Gastrocnemius medialis (tissue), 4 donors: Measurements from ENCODE around the gene MEF2C. TPM values are rescaled to one million over a fixed set of nuclear protein-coding genes. Genes with fewer than 3 reads are reported as not detected.

Source experiments
- ATAC-seq, 2 donors: fragments of 150-250 bp; one replicate each; pipeline ENCODE4 v1.9.1; 2016
- DNase-seq, 2 donors: peaks; one replicate each; pipeline ENCODE4 v3.0.0-alpha.2; 2019
- H3K27ac ChIP-seq, 4 donors: fragments of 200-600 bp; sonication (generic); 1 replicate in 1 of 4; 2 replicates in 3 of 4; pipeline ENCODE4 v1.5.1; 2016 to 2018; ENCODE audit warnings: mild to moderate bottlenecking in 2 of 4, moderate library complexity in 1 of 4
- H3K27me3 ChIP-seq, 3 donors: fragments of 200-600 bp; sonication (generic) in 2 of 3; 1 replicate in 1 of 3; 2 replicates in 2 of 3; pipeline versions ENCODE4 v1.5.1 to v1.6.0; 2016 to 2019; ENCODE audit warnings: mild to moderate bottlenecking in 1 of 3, moderate library complexity in 1 of 3
- H3K36me3 ChIP-seq, 2 donors: fragments of 200-600 bp; sonication (generic) in 1 of 2; one replicate each; pipeline ENCODE4 v1.5.1; 2017 to 2018
- H3K4me1 ChIP-seq, 2 donors: fragments of 200-600 bp; sonication (generic) in 1 of 2; one replicate each; pipeline ENCODE4 v1.5.1; 2016 to 2017; ENCODE audit warnings: mild to moderate bottlenecking in 2 of 2
- H3K4me3 ChIP-seq, 4 donors: fragments of 200-600 bp; sonication (generic) in 3 of 4; 1 replicate in 1 of 4; 2 replicates in 3 of 4; pipeline ENCODE4 v1.5.1; 2016 to 2019; ENCODE audit warnings: mild to moderate bottlenecking in 2 of 4
- H3K9me3 ChIP-seq, 3 donors: fragments of 200-600 bp; sonication (generic) in 2 of 3; 1 replicate in 1 of 3; 2 replicates in 2 of 3; pipeline ENCODE4 v1.5.1; 2016 to 2019
- POLR2A ChIP-seq, 2 donors: fragments of 450-650 bp; IDR thresholded peaks; one replicate each; pipeline ENCODE4 v1.6.1; 2017; ENCODE audit warnings: antibody characterized with exemption in 2 of 2, mild to moderate bottlenecking in 2 of 2, moderate library complexity in 2 of 2
- in situ Hi-C, 4 donors: fragments of 200-750 bp; cut with MboI; loops; one replicate each; pipeline versions ENCODE4 v1.15.0 to v1.8.0; 2017; ENCODE audit warnings: low sequenced_read_pairs in 4 of 4
- intact Hi-C: fragments of 100-400 bp; cut with DNase I; formaldehyde crosslinking; loops from one replicate; pipeline ENCODE4 v1.15.1; 2023; ENCODE audit warnings: low total_unique reads
- total RNA-seq, 4 donors: library from RNA; depleted of rRNA; stranded (reverse); fragments of >200 nt; gene quantifications; one replicate each; pipeline versions ENCODE4 v1.1.0 to v1.2.3, GENCODE V29; 2016
- TF ChIP-seq, protein P1 (sequence below), 5 experiments: fragments of 450-650 bp in 3 of 5; fragments of 200-600 bp in 2 of 5; sonication (generic) in 2 of 5; IDR thresholded peaks in 4 of 5; conservative IDR thresholded peaks in 1 of 5; 1 replicate in 4 of 5; 2 replicates in 1 of 5; pipeline ENCODE4 v1.5.1; 2016 to 2019; ENCODE audit warnings: antibody characterized with exemption in 5 of 5, mild to moderate bottlenecking in 3 of 5, moderate library complexity in 3 of 5

The MEF2C gene
- total RNA-seq, 4 donors from 2014 or later: 63.8 to 192 (median 128) TPM

DNA sequence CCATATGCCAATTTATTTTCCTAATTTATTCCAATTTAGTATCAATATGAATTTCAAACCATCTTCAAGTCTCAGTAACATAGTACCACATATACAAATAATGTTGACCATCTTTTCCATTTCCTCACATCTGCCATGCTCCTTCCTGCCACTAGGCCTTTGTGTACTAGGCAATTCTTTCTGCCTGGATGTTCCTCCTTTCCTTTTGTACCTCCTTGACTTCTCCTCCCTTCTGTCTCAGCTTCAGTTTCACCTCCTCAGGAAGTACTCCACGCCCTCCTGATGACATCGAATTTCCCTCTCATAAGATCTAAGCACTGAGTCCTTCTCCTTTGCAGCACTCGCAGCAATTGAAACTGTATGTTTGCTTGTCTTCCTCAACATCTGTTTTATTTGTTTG lies 53.9 kb downstream of the MEF2C start:
- TF ChIP-seq, protein P1, sequence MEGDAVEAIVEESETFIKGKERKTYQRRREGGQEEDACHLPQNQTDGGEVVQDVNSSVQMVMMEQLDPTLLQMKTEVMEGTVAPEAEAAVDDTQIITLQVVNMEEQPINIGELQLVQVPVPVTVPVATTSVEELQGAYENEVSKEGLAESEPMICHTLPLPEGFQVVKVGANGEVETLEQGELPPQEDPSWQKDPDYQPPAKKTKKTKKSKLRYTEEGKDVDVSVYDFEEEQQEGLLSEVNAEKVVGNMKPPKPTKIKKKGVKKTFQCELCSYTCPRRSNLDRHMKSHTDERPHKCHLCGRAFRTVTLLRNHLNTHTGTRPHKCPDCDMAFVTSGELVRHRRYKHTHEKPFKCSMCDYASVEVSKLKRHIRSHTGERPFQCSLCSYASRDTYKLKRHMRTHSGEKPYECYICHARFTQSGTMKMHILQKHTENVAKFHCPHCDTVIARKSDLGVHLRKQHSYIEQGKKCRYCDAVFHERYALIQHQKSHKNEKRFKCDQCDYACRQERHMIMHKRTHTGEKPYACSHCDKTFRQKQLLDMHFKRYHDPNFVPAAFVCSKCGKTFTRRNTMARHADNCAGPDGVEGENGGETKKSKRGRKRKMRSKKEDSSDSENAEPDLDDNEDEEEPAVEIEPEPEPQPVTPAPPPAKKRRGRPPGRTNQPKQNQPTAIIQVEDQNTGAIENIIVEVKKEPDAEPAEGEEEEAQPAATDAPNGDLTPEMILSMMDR (IDR thresholded peaks at IDR 0.05 in 4 of 5, conservative IDR thresholded peaks at IDR 0.05 in 1 of 5): peak in 4 of 5 experiments; percentile 45 to 63 (median 50)
- TF ChIP-seq POLR2A (IDR thresholded peaks at IDR 0.05): peak in 1 of 2 donors; percentile 8
- Histone ChIP-seq H3K27me3 (no peaks in the 10 kb centered on the region), H3K4me1 (peaks cover 95 to 96% of the 10 kb centered on the region in 2 donors), H3K4me3 (peak overlapping the region in 3 of 4 donors; percentile 24 to 40 (median 32)), H3K27ac (peak overlapping the region; percentile 84 to 90 (median 87)), H3K9me3 (no peaks in the 10 kb centered on the region), H3K36me3 (no peaks in the 10 kb centered on the region)
- in situ Hi-C loops (loop anchor here in 2 of 4 donors (5.0 to 10.0 kb wide), 2 partner anchors 48 to 56 kb away; partner anchors contain the start of gene MEF2C (in 1 of the 2)), intact Hi-C loops (loop anchor here (5.0 kb wide), 1 partner anchor 87 kb away; no protein-coding TSS in a partner anchor)
- DNase-seq (peak in 1 of 2 donors; percentile 44), ATAC-seq (peak in 1 of 2 donors; percentile 30)

DNA sequence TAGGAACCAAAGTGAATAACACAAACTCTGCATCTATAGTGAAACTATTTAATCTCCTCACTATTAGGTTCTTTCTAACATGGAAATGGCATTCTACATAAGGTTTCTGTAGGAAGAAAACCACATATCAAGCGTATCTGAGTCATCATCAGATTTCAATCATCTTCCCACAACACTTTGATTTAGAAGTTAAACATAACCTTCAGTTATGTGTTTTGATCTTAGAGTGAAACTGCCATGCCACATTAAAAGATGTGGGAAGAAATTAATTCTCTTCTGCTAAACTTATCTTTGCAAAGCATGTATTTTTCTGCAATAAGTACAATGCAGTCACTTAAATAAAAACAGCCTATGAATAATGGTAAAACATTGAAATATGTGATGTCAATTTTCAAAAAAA lies 55.0 kb downstream of the MEF2C start:
- Histone ChIP-seq H3K9me3 (no peaks in the 10 kb centered on the region), H3K27me3 (no peaks in the 10 kb centered on the region), H3K4me3 (peak overlapping the region in 2 of 4 donors; percentile 29 to 31), H3K27ac (peak overlapping the region; percentile 84 to 90 (median 87)), H3K36me3 (peaks cover 0 to 4% of the 10 kb centered on the region in 2 donors), H3K4me1 (peaks cover 93 to 96% of the 10 kb centered on the region in 2 donors)
- ATAC-seq (no peak), DNase-seq (no peak)
- intact Hi-C loops (loop anchor here (5.0 kb wide), 1 partner anchor 86 kb away; no protein-coding TSS in a partner anchor), in situ Hi-C loops (loop anchor here in 2 of 4 donors (5.0 to 10.0 kb wide), 2 partner anchors 49 to 57 kb away; partner anchors contain the start of gene MEF2C (in 1 of the 2))
- TF ChIP-seq POLR2A (IDR thresholded peaks at IDR 0.05): no peak
- TF ChIP-seq, protein P1 (IDR thresholded peaks at IDR 0.05 in 4 of 5, conservative IDR thresholded peaks at IDR 0.05 in 1 of 5): no peak

DNA sequence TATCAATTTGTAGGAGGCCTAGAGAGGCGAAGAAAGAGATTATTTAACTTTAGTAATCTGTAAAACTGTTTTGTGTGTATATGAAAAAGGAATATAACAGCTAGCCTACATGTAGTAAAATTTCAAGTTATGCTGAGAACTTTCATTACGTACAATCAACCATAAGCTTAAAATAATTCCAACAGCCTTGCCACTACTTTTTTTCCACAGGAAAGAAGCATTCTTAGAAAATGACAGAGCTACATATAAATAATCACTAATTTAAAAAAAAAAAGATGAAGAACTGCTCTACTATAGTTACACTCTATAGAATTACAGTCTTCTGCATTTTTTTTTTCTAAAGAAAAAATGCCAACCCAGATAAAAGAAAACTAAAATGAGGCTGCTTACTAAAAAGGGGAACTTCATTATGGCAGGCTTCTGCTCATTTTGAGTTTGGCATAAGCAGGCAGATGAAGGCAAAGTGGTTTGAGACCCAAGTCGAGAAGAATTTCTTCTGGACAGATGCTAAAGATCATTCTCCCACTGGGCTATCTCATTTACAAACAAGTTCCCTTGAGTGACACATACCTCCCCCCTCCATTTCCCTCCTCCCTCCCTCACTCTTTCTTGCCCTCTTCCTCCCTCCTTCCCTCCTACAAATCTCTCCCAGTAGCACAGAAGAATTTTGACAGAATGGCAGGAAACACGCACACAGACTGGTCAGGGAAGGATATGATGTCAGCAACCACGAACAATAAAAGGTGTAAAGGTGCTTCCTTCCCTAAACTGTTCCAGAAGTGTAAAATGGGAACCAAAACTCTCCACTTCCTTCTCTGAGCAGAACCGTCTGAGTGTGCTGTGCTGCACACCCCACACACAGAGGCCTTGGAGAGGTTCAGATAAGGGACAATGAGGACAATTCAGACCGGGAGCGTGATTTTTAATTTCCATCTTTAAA lies 56.1 kb downstream of the MEF2C start:
- no peaks in the 10 kb centered on the region for H3K27me3 ChIP-seq
- H3K36me3 ChIP-seq: peaks cover 0 to 15% of the 10 kb centered on the region in 2 donors
- H3K9me3 ChIP-seq: no peaks in the 10 kb centered on the region
- peak overlapping the region; percentile 84 to 90 (median 87) for H3K27ac ChIP-seq
- TF ChIP-seq, protein P1 (IDR thresholded peaks at IDR 0.05 in 4 of 5, conservative IDR thresholded peaks at IDR 0.05 in 1 of 5): no peak
- peak; percentile 39 to 78 for TF ChIP-seq POLR2A (IDR thresholded peaks at IDR 0.05)
- peak; percentile 43 to 45 for ATAC-seq
- in situ Hi-C loops (loop anchor here in 2 of 4 donors (5.0 to 10.0 kb wide), 2 partner anchors 50 to 58 kb away; partner anchors contain the start of gene MEF2C (in 1 of the 2)), intact Hi-C loops (loop anchor here (5.0 kb wide), 1 partner anchor 85 kb away; no protein-coding TSS in a partner anchor)
- peak in 1 of 2 donors; percentile 46 for DNase-seq
- peak overlapping the region; percentile 18 to 32 (median 25) for H3K4me3 ChIP-seq
- H3K4me1 ChIP-seq: peaks cover 93 to 95% of the 10 kb centered on the region in 2 donors

DNA sequence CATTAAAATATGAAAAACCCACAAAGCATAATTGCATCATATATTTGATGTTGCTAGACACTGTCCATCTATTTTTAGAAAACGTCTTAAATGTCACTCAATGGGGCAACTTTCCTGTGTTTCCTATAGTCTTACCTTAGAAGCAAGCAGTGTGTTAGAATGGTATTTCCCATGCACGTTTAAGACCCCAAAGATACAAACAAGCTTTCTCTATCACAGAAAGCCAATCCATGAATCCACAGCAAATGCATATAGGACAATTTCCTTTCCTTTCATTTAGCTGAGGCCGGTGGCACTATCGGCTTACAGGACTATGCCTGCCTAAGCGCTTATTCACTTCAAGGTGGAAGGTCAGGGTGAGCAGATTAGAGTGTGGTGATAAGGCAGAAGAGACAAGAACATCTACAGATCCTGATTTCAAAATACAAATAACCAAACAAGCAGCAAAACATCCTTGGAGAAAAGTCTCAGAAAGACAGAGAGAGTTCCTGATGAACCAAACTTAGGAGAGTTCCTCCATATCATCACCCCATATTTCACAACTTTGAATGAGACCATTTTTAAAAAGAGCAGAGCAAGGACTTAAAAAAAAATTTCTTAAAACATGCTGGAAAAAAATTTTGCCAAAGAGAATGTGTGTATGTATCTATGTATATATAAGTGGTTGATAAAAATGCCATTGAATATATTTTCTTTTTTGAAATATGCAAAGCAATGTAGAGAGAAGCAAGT lies 57.2 kb downstream of the MEF2C start:
- TF ChIP-seq POLR2A (IDR thresholded peaks at IDR 0.05): no peak
- TF ChIP-seq, protein P1 (IDR thresholded peaks at IDR 0.05 in 4 of 5, conservative IDR thresholded peaks at IDR 0.05 in 1 of 5): no peak
- ATAC-seq (peak; percentile 73 to 74), DNase-seq (peak in 1 of 2 donors; percentile 46)
- Histone ChIP-seq H3K4me3 (peak overlapping the region; percentile 10 to 37 (median 33)), H3K27ac (peak overlapping the region; percentile 84 to 90 (median 87)), H3K9me3 (no peaks in the 10 kb centered on the region), H3K27me3 (no peaks in the 10 kb centered on the region), H3K4me1 (peaks cover 93% of the 10 kb centered on the region in 2 donors), H3K36me3 (peaks cover 0 to 15% of the 10 kb centered on the region in 2 donors)
- in situ Hi-C loops: loop anchor here in 2 of 4 donors (5.0 to 10.0 kb wide), 2 partner anchors 52 to 59 kb away; partner anchors contain the start of gene MEF2C (in 1 of the 2)
- intact Hi-C loops: loop anchor here (5.0 kb wide), 1 partner anchor 83 kb away; no protein-coding TSS in a partner anchor
